Tibial nerve (tissue), 4 donors: ENCODE measurements around the gene FLRT2.

Experiments used
- EP300 ChIP-seq, 2 donors: sonication (generic); formaldehyde crosslinking; IDR thresholded peaks; one replicate each; pipeline ENCODE4 v1.6.1; 2017; ENCODE audit warnings: antibody characterized with exemption in 2 of 2, mild to moderate bottlenecking in 1 of 2
- POLR2A ChIP-seq, 2 donors: fragments of 450-650 bp; IDR thresholded peaks; one replicate each; pipeline ENCODE4 v1.6.1; 2017; ENCODE audit warnings: antibody characterized with exemption in 2 of 2, mild to moderate bottlenecking in 2 of 2, moderate library complexity in 2 of 2
- TF ChIP-seq, protein P1 (sequence below), 5 experiments: fragments of 200-600 bp in 3 of 5; fragments of 450-650 bp in 2 of 5; sonication (generic) in 3 of 5; IDR thresholded peaks; one replicate each; pipeline ENCODE4 v1.5.1; 2016 to 2019; ENCODE audit warnings: antibody characterized with exemption in 5 of 5, mild to moderate bottlenecking in 3 of 5, moderate library complexity in 2 of 5

DNA sequence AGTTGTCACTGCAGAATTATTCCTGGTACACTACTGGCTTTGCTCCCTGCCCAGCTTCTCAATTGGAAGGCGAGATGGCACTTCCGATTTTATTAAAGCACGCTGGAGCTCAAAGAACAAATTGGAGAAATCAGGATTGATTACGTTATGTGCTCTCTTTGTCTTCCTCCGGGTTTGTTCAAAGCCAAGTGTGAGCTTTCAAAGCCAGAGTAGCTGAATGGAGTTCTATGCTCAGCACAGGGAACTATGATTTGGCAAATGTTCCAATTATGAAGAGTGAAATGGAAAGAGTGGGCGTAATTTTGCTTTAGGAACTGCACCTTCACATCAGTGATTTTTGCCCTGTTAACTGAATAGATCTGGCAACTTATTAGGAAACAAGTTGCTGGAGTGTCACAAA, 72.4 kb downstream of the FLRT2 start:
- TF ChIP-seq, protein P1, sequence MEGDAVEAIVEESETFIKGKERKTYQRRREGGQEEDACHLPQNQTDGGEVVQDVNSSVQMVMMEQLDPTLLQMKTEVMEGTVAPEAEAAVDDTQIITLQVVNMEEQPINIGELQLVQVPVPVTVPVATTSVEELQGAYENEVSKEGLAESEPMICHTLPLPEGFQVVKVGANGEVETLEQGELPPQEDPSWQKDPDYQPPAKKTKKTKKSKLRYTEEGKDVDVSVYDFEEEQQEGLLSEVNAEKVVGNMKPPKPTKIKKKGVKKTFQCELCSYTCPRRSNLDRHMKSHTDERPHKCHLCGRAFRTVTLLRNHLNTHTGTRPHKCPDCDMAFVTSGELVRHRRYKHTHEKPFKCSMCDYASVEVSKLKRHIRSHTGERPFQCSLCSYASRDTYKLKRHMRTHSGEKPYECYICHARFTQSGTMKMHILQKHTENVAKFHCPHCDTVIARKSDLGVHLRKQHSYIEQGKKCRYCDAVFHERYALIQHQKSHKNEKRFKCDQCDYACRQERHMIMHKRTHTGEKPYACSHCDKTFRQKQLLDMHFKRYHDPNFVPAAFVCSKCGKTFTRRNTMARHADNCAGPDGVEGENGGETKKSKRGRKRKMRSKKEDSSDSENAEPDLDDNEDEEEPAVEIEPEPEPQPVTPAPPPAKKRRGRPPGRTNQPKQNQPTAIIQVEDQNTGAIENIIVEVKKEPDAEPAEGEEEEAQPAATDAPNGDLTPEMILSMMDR (IDR thresholded peaks at IDR 0.05): no peak
- TF ChIP-seq POLR2A (IDR thresholded peaks at IDR 0.05) (no peak), EP300 (IDR thresholded peaks at IDR 0.05) (no peak)
